Measurements from ENCODE around the gene STAG1. TPM values are rescaled to one million over a fixed set of nuclear protein-coding genes. Genes with fewer than 3 reads are reported as not detected.

Gene STAG1
- polyA plus RNA-seq, 1 of the 3 experiments (the other 2 are of a cell fraction), result 5.5 TPM

DNA sequence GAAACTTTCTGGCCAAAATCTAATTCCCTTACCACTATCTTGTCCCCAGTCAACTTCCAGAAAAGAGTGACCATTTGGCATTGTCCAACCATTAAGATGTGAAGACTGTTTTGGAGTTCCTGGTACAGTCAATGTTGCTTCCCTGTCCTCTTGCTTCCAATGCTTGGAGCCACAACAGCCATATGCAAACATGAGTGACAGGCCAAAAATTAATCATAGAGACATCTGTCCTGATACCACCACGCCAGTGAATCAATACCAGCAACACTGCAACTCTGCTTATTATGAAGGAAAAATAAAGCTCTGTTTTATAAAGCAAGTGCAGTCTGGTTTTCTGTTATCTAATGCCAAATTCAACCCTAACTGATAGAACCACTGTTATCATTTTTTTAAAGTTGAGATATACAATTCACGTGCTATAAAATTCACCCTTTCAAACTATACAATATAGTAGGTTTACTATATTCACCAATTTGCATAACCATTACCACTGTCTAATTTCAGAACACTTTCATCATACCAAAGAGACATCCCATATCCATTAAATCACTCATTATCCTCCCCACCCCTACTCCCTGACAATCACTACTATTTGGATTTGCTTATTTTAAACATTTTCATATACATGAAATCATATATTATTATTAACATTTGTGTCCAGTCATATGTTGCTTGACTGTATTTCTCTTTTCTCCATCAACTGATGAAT is 76.9 kb downstream of the STAG1 start:
- ChIA-PET CTCF (interaction anchor here (1.0 kb wide), 1 partner anchor 16 kb away, joined by 3 read pairs; no protein-coding TSS in a partner anchor), POLR2A (no interaction called here)
- Histone ChIP-seq H3K9me3 (no peaks in the 10 kb centered on the region), H3K4me1 (ENCODE audit: control insufficient read depth in 1 of 2, insufficient read depth in 2 of 2, low read depth in 1 of 2, low read length in 1 of 2) (peaks cover 0 to 5% of the 10 kb centered on the region in 2 experiments; a peak in 2 of 4 replicates), H3F3A (replicated peaks; ENCODE audit: insufficient read depth) (peaks cover 6% of the 10 kb centered on the region), H3K79me2 (ENCODE audit: insufficient read depth) (peaks cover 88% of the 10 kb centered on the region), H3K9me2 (no peaks in the 10 kb centered on the region), H3K4me3 (ENCODE audit: low read depth in 2 of 2, low read length in 1 of 2) (no peak overlapping the region), H3K27me3 (ENCODE audit: insufficient read depth) (no peaks in the 10 kb centered on the region), H2AFZ (ENCODE audit: low read depth) (no peak overlapping the region), H3K36me3 (replicated peaks in 1 of 2; ENCODE audit: control insufficient read depth in 1 of 2, insufficient read depth in 2 of 2, low read length in 1 of 2) (no peaks in the 10 kb centered on the region), H3K9ac (no peak overlapping the region), H3K27ac (ENCODE audit: low read depth in 2 of 2, low read length in 1 of 2) (no peak overlapping the region), H3K4me2 (no peak overlapping the region), H4K20me1 (ENCODE audit: insufficient read depth) (no peaks in the 10 kb centered on the region; the same call in 1 of the 2 replicates)
- WGBS (ENCODE audit: low lambda C conversion rate), result 95% methylated on average over 2 of the region's 2 CpGs
- DNase-seq, result no peak
- TF ChIP-seq, protein P1, sequence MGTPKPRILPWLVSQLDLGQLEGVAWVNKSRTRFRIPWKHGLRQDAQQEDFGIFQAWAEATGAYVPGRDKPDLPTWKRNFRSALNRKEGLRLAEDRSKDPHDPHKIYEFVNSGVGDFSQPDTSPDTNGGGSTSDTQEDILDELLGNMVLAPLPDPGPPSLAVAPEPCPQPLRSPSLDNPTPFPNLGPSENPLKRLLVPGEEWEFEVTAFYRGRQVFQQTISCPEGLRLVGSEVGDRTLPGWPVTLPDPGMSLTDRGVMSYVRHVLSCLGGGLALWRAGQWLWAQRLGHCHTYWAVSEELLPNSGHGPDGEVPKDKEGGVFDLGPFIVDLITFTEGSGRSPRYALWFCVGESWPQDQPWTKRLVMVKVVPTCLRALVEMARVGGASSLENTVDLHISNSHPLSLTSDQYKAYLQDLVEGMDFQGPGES (IDR thresholded peaks at IDR 0.05; ENCODE audit: low read depth, low read length), result no peak
- TF ChIP-seq GABPA (IDR thresholded peaks at IDR 0.05; ENCODE audit: low read depth) (no peak), EP300 (IDR thresholded peaks at IDR 0.05; ENCODE audit: borderline replicate concordance in 1 of 2, low read depth in 1 of 2, low read length in 1 of 2) (no peak)

DNA sequence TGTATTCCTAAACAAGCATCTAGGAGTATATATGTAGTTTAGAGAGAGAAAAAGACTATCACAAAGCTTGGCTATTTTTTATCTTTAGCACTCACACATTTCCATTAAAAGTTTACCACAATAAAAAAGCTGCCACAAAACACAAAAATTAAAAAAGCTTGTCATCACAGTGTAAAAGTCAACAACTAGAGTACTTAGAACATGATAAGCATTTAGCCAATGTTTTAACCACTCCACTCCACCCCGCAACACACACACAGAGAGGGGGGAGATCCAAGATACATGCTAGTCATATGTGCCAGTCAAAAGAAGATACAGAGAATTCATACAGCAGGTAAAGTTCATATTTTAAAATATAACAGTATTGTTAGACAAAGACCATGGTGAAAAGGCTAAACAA is 79.7 kb downstream of the STAG1 start:
- Histone ChIP-seq H3K79me2 (ENCODE audit: insufficient read depth) (peaks cover 89% of the 10 kb centered on the region), H4K20me1 (ENCODE audit: insufficient read depth) (no peaks in the 10 kb centered on the region), H3K9ac (no peak overlapping the region), H3K36me3 (replicated peaks in 1 of 2; ENCODE audit: control insufficient read depth in 1 of 2, insufficient read depth in 2 of 2, low read length in 1 of 2) (no peaks in the 10 kb centered on the region), H3K9me2 (no peaks in the 10 kb centered on the region), H3F3A (replicated peaks; ENCODE audit: insufficient read depth) (peaks cover 6% of the 10 kb centered on the region), H3K27ac (ENCODE audit: low read depth in 2 of 2, low read length in 1 of 2) (peak overlapping the region in 1 of 2 experiments; percentile 38; a peak in 1 of 4 replicates), H3K4me1 (ENCODE audit: control insufficient read depth in 1 of 2, insufficient read depth in 2 of 2, low read depth in 1 of 2, low read length in 1 of 2) (peaks cover 0 to 5% of the 10 kb centered on the region in 2 experiments; a peak in 2 of 4 replicates), H3K9me3 (no peaks in the 10 kb centered on the region), H3K4me3 (ENCODE audit: low read depth in 2 of 2, low read length in 1 of 2) (no peak overlapping the region), H3K27me3 (ENCODE audit: insufficient read depth) (no peaks in the 10 kb centered on the region), H3K4me2 (no peak overlapping the region), H2AFZ (ENCODE audit: low read depth) (no peak overlapping the region)
- 97% methylated on average over 1 of the region's 1 CpG for WGBS (ENCODE audit: low lambda C conversion rate)
- CTCF ChIA-PET, result interaction anchor here (0.6 to 1.3 kb wide), 2 partner anchors 176 to 360 kb away, joined by 3 read pairs; no protein-coding TSS in a partner anchor
- POLR2A ChIA-PET, result no interaction called here
- no peak for DNase-seq
- TF ChIP-seq, protein P2, sequence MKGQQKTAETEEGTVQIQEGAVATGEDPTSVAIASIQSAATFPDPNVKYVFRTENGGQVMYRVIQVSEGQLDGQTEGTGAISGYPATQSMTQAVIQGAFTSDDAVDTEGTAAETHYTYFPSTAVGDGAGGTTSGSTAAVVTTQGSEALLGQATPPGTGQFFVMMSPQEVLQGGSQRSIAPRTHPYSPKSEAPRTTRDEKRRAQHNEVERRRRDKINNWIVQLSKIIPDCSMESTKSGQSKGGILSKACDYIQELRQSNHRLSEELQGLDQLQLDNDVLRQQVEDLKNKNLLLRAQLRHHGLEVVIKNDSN (IDR thresholded peaks at IDR 0.05; ENCODE audit: borderline replicate concordance, low read depth), result no peak
- TF ChIP-seq FOSL2 (IDR thresholded peaks at IDR 0.05; ENCODE audit: borderline replicate concordance, low read depth), result no peak
- no peak for TF ChIP-seq NRF1 (IDR thresholded peaks at IDR 0.05; ENCODE audit: low read depth, low read length)
- TF ChIP-seq ELF1 (IDR thresholded peaks at IDR 0.05), result no peak
- TF ChIP-seq MEF2A (IDR thresholded peaks at IDR 0.05; ENCODE audit: borderline replicate concordance, low read depth), result no peak
- TF ChIP-seq RXRA (IDR thresholded peaks at IDR 0.05; ENCODE audit: borderline replicate concordance, low read depth), result no peak
- no peak for TF ChIP-seq EZH2phosphoT487 (IDR thresholded peaks at IDR 0.05; ENCODE audit: borderline replicate concordance, low read depth)
